GM21737 (cell line): ENCODE measurements around the gene RGS5.

Source experiments
- ATAC-seq: cut with Tn5 transposase; IDR thresholded peaks from one replicate; pipeline ENCODE4 v1.9.1; 2021; ENCODE audit warnings: mild to moderate bottlenecking, moderate library complexity; ENCODE audit not compliant: unreplicated experiment

Gene RGS5

DNA sequence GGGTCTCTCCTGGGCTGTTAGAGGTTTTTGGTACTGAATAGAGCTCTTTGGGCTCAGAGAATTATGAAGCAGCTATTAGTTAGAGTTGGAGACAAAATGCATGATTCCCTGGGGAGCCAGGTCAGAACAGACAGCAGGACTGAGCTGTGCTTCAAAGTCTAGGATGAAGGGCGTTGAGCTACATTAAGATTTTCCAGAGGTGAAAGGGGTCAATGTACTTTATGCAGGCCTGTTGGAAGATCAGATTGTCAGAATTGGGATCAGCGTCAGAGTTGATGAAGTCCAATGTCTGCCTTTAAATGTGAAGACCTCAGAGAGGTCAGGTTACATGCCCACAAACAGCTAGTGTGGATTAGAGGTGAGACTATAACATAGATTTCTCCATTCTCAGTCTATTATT is 53.8 kb downstream of the RGS5 start:
- no peak for ATAC-seq

DNA sequence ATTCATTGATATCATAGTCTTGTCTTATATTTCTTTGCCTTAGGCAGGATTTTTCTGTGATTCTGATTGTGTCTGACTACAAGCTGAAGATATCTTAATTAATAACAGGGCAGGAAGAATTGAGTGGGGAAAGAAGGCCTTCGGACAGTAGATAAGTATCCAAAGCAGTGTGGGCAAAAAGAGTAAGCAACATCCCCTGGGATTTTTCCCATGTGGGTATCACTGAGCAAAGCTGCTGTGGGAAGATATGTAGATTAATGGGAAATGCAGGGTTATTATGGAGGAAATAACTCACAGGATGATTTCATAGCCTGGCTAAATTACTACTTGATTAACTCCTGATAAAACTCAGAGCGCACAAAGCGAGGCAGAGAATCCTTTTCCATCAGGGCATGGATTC is 55.7 kb downstream of the RGS5 start:
- no peak for ATAC-seq

DNA sequence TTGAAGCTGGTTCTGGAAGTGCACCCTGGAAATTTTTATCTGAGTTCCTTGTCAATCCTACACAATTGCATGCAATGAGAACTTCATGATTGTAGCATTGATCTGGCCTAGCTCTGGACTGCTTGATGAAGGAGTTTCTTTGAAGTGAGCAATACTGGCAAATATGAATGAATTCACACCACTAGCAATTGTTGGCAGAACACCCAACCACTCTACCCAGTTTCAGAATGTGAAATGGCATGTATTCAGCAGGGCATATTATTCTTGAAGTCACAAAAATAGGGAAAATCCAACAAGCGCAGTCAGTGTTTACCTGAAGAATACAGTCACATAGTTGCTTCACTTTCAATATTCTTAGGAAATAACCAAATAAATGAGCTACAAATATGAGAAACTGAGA is 57.3 kb downstream of the RGS5 start:
- no peak for ATAC-seq

DNA sequence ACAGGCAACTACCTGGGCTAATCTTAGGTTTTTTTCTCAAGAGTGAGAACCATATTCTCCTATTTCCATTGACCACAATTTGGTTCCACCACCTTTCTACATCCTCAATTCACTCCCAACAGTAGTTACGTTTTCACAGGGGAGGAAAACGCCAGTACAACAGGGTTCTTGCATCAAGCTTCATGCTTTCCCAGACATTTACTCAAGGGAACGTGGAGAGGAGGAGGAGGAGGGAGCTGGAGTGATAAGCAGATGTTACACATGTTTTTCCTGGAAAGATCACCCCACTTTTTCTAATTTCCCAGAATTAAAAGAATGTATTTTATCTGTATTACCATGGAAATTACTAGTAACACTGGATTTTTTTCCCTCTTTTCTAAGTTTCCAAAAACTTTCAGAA is 58.3 kb downstream of the RGS5 start:
- ATAC-seq: no peak

DNA sequence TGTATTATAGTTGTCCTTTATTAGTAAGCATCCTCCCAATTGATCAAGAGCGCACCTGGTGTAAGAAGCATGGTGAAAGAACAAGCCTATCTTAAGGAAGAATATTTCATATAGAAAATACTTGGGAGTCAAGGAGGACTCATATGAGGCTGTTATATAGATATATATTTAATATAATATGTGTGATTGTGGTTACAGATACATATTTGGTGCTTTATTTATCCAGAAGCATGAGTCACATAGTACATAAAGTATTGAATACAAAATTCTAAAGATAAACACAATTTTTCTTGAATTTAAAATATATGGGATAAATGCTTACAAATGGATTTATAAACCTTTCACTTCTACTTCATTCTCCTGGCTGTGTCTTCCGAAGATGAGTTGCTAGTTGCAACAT is 60.6 kb downstream of the RGS5 start:
- no peak for ATAC-seq

DNA sequence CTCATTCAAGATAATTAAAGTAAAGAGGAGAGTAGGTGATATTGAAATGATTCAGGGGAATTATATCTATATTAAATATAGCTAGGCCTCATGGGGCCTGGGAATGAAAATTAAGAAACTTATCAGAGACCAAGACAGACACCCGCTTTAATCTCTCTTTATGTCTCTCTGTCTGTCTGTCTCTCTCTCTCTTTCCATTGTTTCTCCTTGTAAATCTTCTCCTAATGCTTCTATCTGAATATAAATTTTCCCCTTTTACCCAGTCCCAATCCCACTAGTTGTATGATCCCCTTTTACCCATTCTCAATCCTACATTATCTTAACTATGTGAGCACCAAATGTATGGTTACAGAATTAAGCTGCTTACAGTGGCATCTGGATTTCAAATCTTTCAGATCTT is 61.2 kb downstream of the RGS5 start:
- ATAC-seq: no peak

DNA sequence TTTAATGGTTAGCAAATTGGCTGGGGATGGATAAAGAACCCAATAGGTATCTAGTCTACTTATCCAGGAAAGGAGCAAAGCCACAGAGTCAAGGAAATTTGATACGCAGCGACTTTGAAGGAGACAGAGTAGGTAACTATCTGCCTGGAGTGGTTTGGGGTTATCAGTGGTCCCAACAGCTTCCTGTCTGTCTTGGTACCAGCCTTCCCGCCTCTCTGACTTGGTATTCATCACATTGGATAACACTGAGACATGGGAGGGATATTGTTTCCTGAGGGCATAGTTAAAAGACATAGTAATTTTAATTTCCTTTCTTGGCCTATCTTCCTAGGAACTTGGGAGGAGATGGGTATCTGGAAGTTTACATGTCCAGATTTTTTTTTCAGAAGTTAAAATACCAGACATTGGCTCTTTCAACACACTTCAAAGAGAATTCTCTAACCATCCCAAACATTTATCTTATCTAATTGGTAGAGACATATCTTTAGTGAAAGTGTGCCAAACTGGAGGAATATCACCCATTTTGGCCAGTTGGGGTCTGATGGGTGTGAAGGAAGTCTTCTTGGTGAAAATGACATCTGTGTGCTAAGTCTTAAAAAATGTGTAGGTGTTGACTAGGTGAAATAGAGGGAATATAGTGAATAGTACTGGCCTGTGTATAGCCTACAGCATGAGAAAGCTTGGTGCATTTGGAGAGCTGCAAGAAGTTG is 65.0 kb downstream of the RGS5 start:
- no peak for ATAC-seq

DNA sequence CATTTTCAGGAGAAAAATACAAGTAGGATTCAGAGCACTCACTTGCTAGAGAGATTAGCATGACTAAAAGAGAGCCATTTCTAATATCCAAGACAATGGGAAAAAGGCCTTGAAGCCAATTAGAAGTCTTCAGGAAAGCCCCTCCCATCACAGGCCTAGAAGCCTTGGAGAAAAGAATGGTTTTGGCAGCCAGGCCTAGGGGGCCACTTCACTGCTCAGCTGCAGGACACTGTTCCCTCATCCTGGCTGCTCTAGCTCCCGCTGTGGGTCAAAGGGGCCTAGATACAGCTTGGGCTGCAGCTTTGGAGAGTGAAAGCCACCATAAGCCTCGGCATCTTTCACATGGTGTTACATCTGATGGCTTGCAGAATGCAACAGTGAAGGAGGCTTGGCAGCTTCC is 70.7 kb downstream of the RGS5 start:
- ATAC-seq: no peak

DNA sequence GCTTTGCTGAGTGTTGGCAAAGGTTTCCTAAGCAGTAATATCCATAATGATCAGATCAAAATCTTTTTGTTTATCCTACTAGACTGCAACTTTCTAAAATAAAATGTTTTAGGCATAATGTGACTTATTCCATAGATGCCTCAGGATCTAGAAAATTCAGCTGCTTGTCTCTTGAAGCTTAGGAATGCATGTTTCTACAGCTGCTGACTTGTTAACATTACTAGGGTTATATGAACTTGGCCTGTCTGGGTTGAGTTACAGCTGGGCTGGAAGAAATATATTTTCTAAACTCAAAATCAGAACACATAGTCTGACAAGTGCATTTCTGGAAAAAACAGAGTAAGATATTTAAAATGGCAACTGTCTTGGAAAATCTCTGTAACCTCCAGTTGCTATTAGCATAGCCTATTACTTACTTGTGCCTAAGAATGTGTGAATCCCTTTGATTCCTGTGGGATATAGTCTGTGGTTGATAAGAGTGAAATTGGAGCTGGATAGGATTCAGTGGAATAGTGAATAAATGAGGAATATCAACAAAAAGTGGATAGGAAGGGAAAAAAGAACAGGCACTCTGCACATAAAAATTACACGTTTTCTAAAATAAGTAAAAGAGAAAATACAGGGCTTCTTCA is 72.4 kb downstream of the RGS5 start:
- ATAC-seq: no peak

DNA sequence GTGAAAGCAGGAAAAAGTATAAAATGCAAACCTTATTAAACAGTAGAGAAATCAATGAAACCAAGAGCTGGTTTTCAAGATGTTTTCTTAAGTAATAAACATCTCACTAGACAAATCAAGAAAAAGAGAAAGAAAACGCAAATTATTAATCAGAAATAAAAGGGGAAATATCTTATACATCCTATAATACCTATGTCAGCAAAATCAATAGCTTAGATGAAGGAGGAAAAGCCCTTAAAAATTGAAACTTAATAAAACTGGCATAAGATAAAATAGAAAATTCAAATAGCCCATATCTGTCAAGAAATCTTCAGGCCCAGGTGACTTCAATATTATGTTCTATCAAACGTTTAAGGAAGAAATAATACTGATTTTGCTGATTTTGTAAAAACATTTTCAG is 74.4 kb downstream of the RGS5 start:
- ATAC-seq: no peak

DNA sequence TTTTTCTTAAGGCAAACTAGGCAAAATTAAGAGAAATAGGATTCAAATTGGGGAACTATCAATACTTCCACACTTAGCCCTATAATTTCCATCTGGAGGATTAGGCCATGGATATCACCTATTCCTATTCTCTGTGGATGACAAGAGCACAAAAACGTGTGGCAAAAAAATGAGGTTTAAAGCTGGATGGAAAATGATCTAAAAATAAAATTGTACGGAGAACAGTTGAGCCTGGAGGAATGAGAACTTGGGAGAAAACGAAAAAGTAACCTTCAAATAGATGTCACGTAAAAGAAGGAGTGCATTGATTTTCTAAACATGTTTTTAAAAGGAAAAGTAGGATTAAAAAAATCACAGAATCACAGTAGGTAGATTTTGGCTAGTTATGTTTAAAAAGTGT is 77.9 kb downstream of the RGS5 start:
- ATAC-seq: no peak

DNA sequence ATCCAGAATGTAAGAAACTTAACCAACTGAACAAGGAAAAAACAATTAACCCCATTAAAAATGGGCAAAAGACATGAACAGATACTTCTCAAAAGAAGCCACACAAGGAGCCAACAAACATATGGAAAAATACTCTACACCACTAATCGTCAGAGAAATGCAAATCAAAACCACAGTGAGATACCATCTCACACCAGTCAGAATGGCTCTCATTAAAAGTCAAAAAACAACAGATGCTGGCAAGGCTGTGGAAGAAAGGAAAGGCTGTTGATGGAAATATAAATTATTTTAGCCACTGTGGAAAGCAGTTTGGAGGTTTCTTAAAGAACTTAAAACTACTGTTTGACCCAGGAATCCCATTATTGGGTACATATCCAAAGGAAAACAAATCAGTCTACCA is 82.3 kb downstream of the RGS5 start:
- no peak for ATAC-seq

DNA sequence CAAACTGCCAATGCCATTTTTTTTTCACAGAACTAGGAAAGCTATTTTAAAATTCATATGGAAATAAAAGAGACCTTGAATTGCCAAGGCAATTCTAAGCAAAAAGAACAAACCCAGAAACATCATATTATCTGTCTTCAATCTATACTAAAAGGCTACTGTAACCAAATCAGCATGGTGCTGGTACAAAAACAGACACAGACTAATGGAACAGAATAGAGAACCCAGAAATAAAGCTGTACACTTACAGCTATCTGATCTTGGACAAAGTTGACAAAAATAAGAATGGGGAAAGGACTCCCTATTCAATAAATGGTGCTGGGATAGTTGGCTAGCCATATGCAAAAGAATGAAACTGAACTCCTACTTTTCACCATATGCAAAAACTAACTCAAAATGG is 83.0 kb downstream of the RGS5 start:
- no peak for ATAC-seq

DNA sequence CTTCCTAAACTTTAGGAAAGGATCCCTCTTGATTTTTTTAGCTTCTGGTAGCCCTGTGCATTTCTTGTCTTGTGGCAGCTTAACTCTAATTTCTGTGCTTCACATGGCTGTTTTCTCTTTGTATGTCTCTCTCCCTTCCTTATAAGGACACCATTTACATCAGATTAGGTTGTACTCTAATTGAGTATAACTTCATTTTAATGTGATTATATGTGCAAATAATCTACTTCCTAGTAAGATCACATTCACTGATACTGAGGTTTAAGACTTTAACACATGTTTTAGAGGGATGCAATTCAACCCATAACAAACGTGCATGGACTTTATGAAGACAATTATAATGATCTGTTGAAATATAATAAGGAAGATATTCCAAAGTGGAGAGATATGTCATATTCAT is 86.8 kb downstream of the RGS5 start:
- ATAC-seq: no peak

DNA sequence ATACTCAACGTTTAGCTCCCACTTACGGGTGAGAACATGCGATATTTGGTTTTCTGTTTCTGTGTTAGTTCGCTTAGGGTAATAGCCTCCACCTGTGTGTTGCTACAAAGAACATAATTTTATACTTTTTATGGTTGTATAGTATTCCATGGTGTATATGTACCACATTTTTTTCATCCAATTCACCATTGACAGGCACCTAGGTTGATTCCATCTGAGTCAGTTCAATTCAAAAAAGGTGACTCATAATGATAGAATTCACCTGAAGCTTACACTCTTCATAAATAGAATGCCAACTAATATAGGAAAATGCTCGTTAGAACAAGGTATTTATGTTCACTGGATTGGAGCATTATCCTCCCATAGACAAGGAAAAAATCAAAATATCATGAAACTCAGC is 95.1 kb downstream of the RGS5 start:
- ATAC-seq: no peak

DNA sequence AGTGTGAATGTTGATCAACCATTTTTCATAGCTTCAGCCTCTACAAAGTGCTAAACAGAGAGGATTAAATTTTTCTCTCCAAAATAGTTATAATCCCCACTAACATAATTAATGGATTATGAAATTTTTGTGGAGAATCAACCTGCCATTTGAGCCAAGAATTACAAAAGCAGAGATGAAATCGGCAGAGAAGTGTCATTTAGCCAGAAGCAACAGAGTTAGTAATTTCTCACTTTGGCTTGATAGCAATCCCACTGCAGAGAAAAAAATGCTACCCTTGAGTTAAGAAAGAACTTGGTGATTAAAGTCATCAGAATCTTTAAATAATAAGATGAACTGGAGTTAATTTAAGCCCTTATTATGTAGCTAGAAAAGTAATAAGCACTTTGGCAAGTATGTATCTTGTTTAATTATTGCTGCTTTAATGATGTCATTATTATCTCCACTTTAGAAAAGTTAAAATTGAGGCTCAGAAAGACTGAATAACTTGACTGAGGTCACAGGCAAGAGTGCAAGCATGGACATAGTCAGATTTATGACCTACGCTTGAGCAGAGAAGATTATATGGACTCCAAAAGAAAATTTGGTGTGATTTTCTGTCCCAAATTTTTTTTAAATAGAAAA is 96.2 kb downstream of the RGS5 start:
- ATAC-seq: no peak

DNA sequence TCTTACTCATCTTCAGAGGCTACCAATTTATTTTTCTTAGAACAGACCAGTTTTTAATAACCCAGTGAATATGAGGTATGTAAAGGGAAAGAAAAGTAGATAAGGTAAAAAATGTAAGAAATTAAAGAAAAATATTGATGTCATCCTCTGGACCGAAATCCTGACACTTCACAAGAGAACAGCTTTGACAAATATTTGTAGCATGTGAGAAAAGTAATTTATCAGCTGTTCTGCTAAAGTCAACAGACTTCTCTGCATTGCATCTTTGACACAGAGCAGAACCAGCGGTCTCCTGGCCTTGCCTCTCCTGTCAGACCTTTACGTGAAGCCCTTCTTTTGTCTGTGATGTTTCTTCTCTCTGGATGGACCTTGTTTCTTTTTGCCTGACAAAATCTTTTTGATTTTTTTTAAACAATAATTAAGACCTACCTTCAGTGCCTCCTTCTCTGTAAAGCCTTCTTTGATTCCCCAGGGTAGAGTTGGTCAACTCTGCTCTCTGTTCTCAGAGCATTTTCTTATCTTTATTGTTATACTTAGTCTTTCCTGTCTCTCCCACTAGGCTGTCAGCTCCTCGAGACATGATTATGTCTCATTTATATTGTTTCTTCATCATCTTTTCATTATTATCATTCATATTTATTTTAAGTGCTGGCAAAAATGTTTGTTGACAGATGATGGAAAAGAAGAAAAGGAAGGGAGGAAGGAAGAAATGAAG is 98.2 kb downstream of the RGS5 start:
- ATAC-seq: no peak

DNA sequence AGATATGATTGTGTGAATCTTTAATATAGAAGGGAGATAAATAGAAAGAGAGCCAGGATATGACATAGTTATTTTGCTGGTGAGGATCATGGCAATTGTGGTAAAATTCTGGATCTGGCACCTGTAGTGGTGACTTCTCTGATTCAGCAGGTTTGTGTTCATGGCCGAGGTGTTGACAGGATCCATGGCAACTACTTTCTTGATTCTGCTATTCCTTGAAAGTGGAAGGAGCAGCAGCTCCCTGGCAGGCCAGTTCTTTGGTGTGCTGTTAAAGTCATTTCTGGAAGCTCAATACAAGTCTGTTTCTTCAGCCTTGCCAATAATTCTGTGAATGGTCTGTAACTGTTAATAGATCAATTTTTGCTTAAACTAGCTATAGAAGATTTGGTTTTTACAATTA is 100.1 kb downstream of the RGS5 start:
- ATAC-seq: no peak

DNA sequence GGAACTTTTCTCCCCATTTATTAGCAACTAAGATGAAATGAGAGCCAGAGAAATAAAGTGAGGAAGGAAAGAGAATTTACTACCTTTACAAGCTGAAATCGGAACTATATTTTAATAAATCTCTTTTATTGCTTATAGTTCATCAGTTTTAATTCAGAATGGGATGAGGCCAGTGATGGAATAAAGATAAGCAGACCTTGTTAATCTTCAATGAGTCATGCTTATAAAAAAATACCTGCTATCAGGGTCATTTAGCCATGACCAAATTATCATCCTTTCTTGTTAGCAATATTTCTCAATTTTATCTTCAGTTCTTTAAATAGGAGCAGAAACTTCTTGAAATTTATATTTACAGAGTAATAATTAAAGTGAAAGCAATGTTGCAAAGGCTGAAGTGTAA is 107.5 kb downstream of the RGS5 start:
- no peak for ATAC-seq

DNA sequence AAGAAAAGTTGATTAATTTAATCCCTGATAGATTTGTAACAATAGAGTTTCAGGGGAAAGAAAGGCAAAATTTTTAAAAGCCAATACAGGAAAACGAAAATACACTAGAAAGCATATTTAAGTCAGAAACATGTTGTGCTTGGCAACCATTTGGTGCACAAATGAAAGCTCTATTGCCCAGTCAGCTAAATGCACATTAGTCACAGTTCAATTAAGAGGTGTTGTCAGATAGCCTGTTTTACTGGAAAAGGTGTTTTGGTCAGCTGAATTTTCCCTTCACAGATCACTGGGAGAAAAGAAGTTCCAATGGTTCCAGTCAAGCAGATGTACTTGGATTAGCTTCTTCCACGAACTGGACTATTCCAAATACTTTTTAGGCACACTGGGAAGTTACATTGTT is 108.1 kb downstream of the RGS5 start:
- no peak for ATAC-seq

DNA sequence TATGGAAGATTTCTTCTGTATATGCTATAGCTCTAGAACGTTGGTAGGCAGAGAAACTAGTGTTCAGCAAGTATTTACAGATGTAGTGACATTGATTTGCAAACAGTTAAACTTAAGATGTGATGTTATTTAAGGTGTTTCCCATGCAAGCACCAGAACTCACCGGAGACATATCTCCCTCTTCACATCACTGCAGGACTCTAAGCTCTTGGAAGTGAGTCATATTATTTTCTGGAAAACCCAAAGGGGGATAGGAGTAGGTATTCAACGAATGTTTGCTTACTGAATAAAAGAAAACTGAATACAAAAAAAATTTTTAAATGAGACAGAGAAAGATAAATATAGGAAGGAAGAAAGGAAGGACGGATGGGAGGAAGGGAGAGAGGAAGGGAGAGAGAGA is 108.5 kb downstream of the RGS5 start:
- no peak for ATAC-seq

DNA sequence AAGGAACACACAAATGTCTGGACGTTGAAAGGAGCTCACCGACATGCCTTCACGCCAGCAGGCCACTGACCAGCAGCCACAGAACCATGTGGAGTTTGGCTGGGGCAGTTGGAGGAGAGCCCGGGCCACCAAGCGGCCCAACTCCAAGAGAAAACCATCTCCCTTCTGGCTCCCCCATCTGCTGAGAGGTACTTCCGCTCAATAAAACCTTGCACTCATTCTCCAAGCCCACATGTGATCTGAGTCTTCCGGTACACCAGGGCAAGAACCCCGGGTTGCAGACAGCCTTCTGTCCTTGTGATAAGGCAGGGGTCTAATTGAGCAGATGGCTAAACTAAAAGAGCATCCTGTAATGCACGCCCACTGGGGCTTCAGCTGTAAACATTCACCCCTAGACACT is 109.1 kb downstream of the RGS5 start:
- no peak for ATAC-seq
